Ishikawa (cell line): Measurements from ENCODE around the gene WNT3A.

Experiments
- CEBPB ChIP-seq: IDR thresholded peaks from 2 replicates; pipeline ENCODE4 v1.6.1; 2012
- CREB1 ChIP-seq: IDR thresholded peaks from 2 replicates; pipeline ENCODE4 v1.6.1; 2012; ENCODE audit warnings: low read depth
- EGR1 ChIP-seq: IDR thresholded peaks from 2 replicates; pipeline ENCODE4 v1.6.1; 2012
- EP300 ChIP-seq: IDR thresholded peaks from 2 replicates; pipeline ENCODE4 v1.6.1; 2012; ENCODE audit warnings: borderline replicate concordance
- FOXM1 ChIP-seq: IDR thresholded peaks from 2 replicates; pipeline ENCODE4 v1.6.1; 2012; ENCODE audit warnings: low read depth, borderline replicate concordance
- NFIC ChIP-seq: IDR thresholded peaks from 2 replicates; pipeline ENCODE4 v1.6.1; 2012
- RAD21 ChIP-seq: IDR thresholded peaks from 2 replicates; pipeline ENCODE4 v1.6.1; 2012; ENCODE audit warnings: low read depth
- REST ChIP-seq: IDR thresholded peaks from 2 replicates; pipeline ENCODE4 v1.6.1; 2012; ENCODE audit warnings: low read depth, mild to moderate bottlenecking
- TAF1 ChIP-seq: IDR thresholded peaks from 2 replicates; pipeline ENCODE4 v1.6.1; 2012; ENCODE audit warnings: low read depth, mild to moderate bottlenecking
- TCF12 ChIP-seq: IDR thresholded peaks from 2 replicates; pipeline ENCODE4 v1.6.1; 2012; ENCODE audit warnings: low read depth
- YY1 ChIP-seq: IDR thresholded peaks from 2 replicates; pipeline ENCODE4 v1.6.1; 2012; ENCODE audit warnings: low read depth
- ZBTB7A ChIP-seq: IDR thresholded peaks from 2 replicates; pipeline ENCODE4 v1.6.1; 2012; ENCODE audit warnings: low read depth
- TF ChIP-seq, protein P1 (sequence below): IDR thresholded peaks from 2 replicates; pipeline ENCODE4 v1.6.1; 2012
- TF ChIP-seq, protein P2 (sequence below): IDR thresholded peaks from 2 replicates; pipeline ENCODE4 v1.6.1; 2012

The WNT3A gene

GRCh38 chr1:228009116-228009827, 2.5 kb downstream of the WNT3A start:
- TF ChIP-seq EGR1: no peak
- 0 out of 2 replicates have a peak, but pooled peaks have one; percentile 28 for TF ChIP-seq ZBTB7A

GRCh38 chr1:228009828-228010775, 3.3 kb downstream of the WNT3A start:
- TF ChIP-seq FOXM1 (no peak), CREB1 (no peak)
- TF ChIP-seq, protein P1, sequence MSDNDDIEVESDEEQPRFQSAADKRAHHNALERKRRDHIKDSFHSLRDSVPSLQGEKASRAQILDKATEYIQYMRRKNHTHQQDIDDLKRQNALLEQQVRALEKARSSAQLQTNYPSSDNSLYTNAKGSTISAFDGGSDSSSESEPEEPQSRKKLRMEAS: 0 out of 2 replicates have a peak, but pooled peaks have one; percentile 17

GRCh38 chr1:228010921-228011320, 4.1 kb downstream of the WNT3A start:
- TF ChIP-seq CEBPB: no peak
- TF ChIP-seq TAF1: no peak
- TF ChIP-seq FOXM1: no peak
- no peak for TF ChIP-seq REST
- no peak for TF ChIP-seq CREB1
- no peak for TF ChIP-seq EP300
- no peak for TF ChIP-seq RAD21
- TF ChIP-seq YY1: no peak
- no peak for TF ChIP-seq EGR1
- TF ChIP-seq, protein P2, sequence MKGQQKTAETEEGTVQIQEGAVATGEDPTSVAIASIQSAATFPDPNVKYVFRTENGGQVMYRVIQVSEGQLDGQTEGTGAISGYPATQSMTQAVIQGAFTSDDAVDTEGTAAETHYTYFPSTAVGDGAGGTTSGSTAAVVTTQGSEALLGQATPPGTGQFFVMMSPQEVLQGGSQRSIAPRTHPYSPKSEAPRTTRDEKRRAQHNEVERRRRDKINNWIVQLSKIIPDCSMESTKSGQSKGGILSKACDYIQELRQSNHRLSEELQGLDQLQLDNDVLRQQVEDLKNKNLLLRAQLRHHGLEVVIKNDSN: no peak

GRCh38 chr1:228011721-228012311, 5.0 kb downstream of the WNT3A start:
- TF ChIP-seq YY1: no peak
- no peak for TF ChIP-seq TCF12

DNA sequence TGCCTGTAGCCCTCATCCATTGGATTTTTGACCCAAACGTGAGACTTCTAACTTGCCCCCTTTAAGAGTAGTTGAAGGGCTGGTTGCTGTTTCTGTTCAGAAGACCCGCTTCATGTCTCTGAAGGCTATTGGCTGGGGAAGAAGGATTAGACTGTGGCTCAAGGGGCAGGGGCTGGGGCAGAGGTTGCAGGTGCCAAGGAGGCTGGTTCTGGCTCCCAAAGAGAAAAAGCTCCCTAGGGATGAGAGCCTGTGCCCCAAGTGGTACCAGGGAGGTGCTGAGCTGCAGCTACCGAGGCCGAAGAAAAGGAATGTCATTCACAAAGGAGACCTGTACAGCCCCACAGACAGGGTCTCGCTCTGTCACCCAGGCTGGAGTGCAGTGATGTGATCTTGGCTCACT, 5.8 kb downstream of the WNT3A start:
- TF ChIP-seq RAD21 (no peak), TCF12 (no peak), CEBPB (no peak), FOXM1 (no peak), ZBTB7A (no peak)
- TF ChIP-seq, protein P1: no peak
- TF ChIP-seq, protein P2: no peak

GRCh38 chr1:228013131-228013934, 6.5 kb downstream of the WNT3A start:
- no peak for TF ChIP-seq NFIC
- no peak for TF ChIP-seq EP300
- no peak for TF ChIP-seq EGR1
- no peak for TF ChIP-seq ZBTB7A
- no peak for TF ChIP-seq YY1
- no peak for TF ChIP-seq TCF12
- no peak for TF ChIP-seq CREB1
- TF ChIP-seq, protein P1: no peak
